GM12891 (cell line): Measurements from ENCODE around the gene AMOTL2.

Experiments
- PAX5 ChIP-seq: IDR thresholded peaks from 2 replicates; pipeline ENCODE4 v1.6.1; 2011; ENCODE audit warnings: low read length, moderate library complexity, mild to moderate bottlenecking; ENCODE audit not compliant: insufficient read depth, severe bottlenecking
- POLR2A ChIP-seq: IDR thresholded peaks from 2 replicates; pipeline ENCODE4 v1.6.1; 2011; ENCODE audit warnings: low read depth, low read length, control low read depth
- POLR2AphosphoS5 ChIP-seq: IDR thresholded peaks from 2 replicates; pipeline ENCODE4 v1.6.1; 2011; ENCODE audit warnings: low read depth, low read length, control low read depth
- SPI1 ChIP-seq: IDR thresholded peaks from 2 replicates; pipeline ENCODE4 v1.6.1; 2011; ENCODE audit warnings: low read depth, low read length, control low read depth
- TAF1 ChIP-seq: IDR thresholded peaks from 2 replicates; pipeline ENCODE4 v1.6.1; 2011; ENCODE audit warnings: low read depth, low read length, control low read depth

DNA sequence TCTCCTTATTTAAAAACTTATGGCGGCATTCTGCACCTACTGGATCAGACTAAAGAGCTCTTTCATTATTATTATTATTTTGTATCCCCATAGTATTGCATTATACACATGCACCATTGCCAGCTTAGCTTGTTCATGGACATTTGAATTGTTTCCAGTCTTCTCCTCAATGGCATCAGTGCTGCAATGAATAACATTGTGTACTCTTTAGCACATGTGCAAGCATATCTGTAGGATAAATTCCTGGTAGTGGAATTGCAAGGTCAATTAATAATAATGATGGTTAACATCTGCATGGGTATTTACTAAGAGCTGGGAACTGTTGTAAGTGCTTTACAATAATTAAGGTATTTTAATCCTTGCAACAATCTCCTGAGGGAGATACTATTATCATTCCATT, 52.0 kb downstream of the AMOTL2 start:
- TF ChIP-seq POLR2A (no peak), TAF1 (no peak), PAX5 (no peak), POLR2AphosphoS5 (no peak), SPI1 (no peak)
